Prostate gland (tissue), 2 donors: ENCODE data around the gene TATDN3. TPM values are rescaled to one million over a fixed set of nuclear protein-coding genes. Genes with fewer than 3 reads are reported as not detected.
"Not testable (repeated sequence)": the region's sequence is repeated elsewhere in the genome, so short reads cannot be mapped to it uniquely, and the experiment has no call there.

Source experiments
- DNase-seq: peaks from one replicate; pipeline ENCODE4 v3.0.0-alpha.2; 2019; ENCODE audit warnings: low spot score
- H3K27ac ChIP-seq, 2 donors: fragments of 200-600 bp; sonication (generic); 2 replicates each; pipeline ENCODE4 v1.5.1; 2017 to 2019
- H3K27me3 ChIP-seq: fragments of 200-600 bp; sonication (generic); replicated peaks from 2 replicates; pipeline ENCODE4 v1.5.1; 2019; ENCODE audit not compliant: insufficient read depth
- H3K36me3 ChIP-seq, 2 donors: fragments of 200-600 bp; sonication (generic); 1 replicate in 1 of 2; 2 replicates in 1 of 2; pipeline versions ENCODE4 v1.5.1 to v1.8.1; 2017 to 2019
- H3K4me1 ChIP-seq: fragments of 200-600 bp; sonication (generic); replicated peaks from 2 replicates; pipeline ENCODE4 v1.5.1; 2019
- H3K4me3 ChIP-seq, 2 donors: fragments of 200-600 bp; sonication (generic); 2 replicates each; pipeline ENCODE4 v1.5.1; 2017 to 2019
- H3K9me3 ChIP-seq: fragments of 200-600 bp; sonication (generic); 2 replicates; pipeline ENCODE4 v1.5.1; 2017
- CTCF ChIP-seq, 4 experiments: fragments of 200-600 bp in 2 of 4; fragments of 450-650 bp in 2 of 4; sonication (generic) in 2 of 4; IDR thresholded peaks; 1 replicate in 3 of 4; 2 replicates in 1 of 4; pipeline ENCODE4 v1.5.1; 2016 to 2019; ENCODE audit warnings: antibody characterized with exemption in 4 of 4, mild to moderate bottlenecking in 2 of 4, moderate library complexity in 2 of 4
- POLR2A ChIP-seq: fragments of 450-650 bp; IDR thresholded peaks from one replicate; pipeline ENCODE4 v1.6.1; 2016; ENCODE audit warnings: antibody characterized with exemption, mild to moderate bottlenecking
- POLR2AphosphoS5 ChIP-seq: sonication (generic); formaldehyde crosslinking; IDR thresholded peaks from one replicate; pipeline ENCODE4 v1.6.1; 2017; ENCODE audit warnings: antibody characterized with exemption
- WGBS: methylation state at CpG from one replicate; pipeline ENCODE4 v1.1.5; 2018; 5-methylcytosine and 5-hydroxymethylcytosine counted together
- intact Hi-C: fragments of 100-400 bp; cut with DNase I; formaldehyde crosslinking; loops from one replicate; pipeline ENCODE4 v1.14.2; 2022
- total RNA-seq, 2 donors: library from RNA; depleted of rRNA; stranded (reverse); fragments of >200 nt; gene quantifications; one replicate each; pipeline ENCODE4 v1.1.0, GENCODE V29; 2016

The TATDN3 gene
- total RNA-seq, 2 donors from 2014 or later, result 9.0 to 10.2 TPM

- H3K27ac ChIP-seq, result no peak overlapping the region
- no peaks in the 10 kb centered on the region for H3K4me1 ChIP-seq
- no peak overlapping the region for H3K4me3 ChIP-seq
- no peaks in the 10 kb centered on the region for H3K9me3 ChIP-seq
- intact Hi-C loops, result no loop called here
- H3K27me3 ChIP-seq, result no peaks in the 10 kb centered on the region
- WGBS, result 95% methylated on average over 6 of the region's 6 CpGs
- no peaks in the 10 kb centered on the region for H3K36me3 ChIP-seq
- TF ChIP-seq POLR2AphosphoS5 (no peak), CTCF (IDR thresholded peaks at IDR 0.05) (no peak), POLR2A (no peak)
- no peak for DNase-seq
These were observed 34.2 kb downstream of the TATDN3 start for GRCh38 chr1:212825798-212826452.

- Histone ChIP-seq H3K4me3 (no peak overlapping the region), H3K36me3 (no peaks in the 10 kb centered on the region), H3K4me1 (no peaks in the 10 kb centered on the region), H3K9me3 (no peaks in the 10 kb centered on the region), H3K27ac (no peak overlapping the region), H3K27me3 (no peaks in the 10 kb centered on the region)
- DNase-seq, result no peak
- whole genome bisulfite sequencing, result 96% methylated on average over 4 of the region's 4 CpGs
- no peak for TF ChIP-seq CTCF (IDR thresholded peaks at IDR 0.05)
- TF ChIP-seq POLR2AphosphoS5, result no peak
- no peak for TF ChIP-seq POLR2A
- intact Hi-C loops, result no loop called here
These were observed 35.6 kb downstream of the TATDN3 start for GRCh38 chr1:212827171-212827776.

GRCh38 chr1:212827831-212828278, 36.2 kb downstream of the TATDN3 start:
- H3K36me3 ChIP-seq, result no peaks in the 10 kb centered on the region
- H3K27me3 ChIP-seq, result no peaks in the 10 kb centered on the region
- 60% methylated on average over 5 of the region's 5 CpGs for WGBS
- DNase-seq, result no peak
- TF ChIP-seq POLR2AphosphoS5 (no peak), POLR2A (no peak), CTCF (IDR thresholded peaks at IDR 0.05) (no peak)
- no peaks in the 10 kb centered on the region for H3K9me3 ChIP-seq
- no peaks in the 10 kb centered on the region for H3K4me1 ChIP-seq
- intact Hi-C loops, result no loop called here
- no peak overlapping the region for H3K4me3 ChIP-seq
- H3K27ac ChIP-seq, result no peak overlapping the region

GRCh38 chr1:212828395-212828794, 36.7 kb downstream of the TATDN3 start:
- H3K9me3 ChIP-seq, result no peaks in the 10 kb centered on the region
- TF ChIP-seq POLR2A, result no peak
- TF ChIP-seq CTCF (IDR thresholded peaks at IDR 0.05), result no peak
- TF ChIP-seq POLR2AphosphoS5, result no peak
- H3K27me3 ChIP-seq, result no peaks in the 10 kb centered on the region
- no peak overlapping the region for H3K4me3 ChIP-seq
- 82% methylated on average over 2 of the region's 2 CpGs for WGBS
- H3K36me3 ChIP-seq, result no peaks in the 10 kb centered on the region
- intact Hi-C loops, result no loop called here
- H3K27ac ChIP-seq, result no peak overlapping the region
- no peak for DNase-seq
- no peaks in the 10 kb centered on the region for H3K4me1 ChIP-seq

GRCh38 chr1:212833211-212834207, 41.8 kb downstream of the TATDN3 start:
- WGBS, result 83% methylated on average over 8 of the region's 8 CpGs
- H3K27ac ChIP-seq, H3K36me3 ChIP-seq, H3K27me3 ChIP-seq, H3K4me3 ChIP-seq, DNase-seq, intact Hi-C loops, H3K9me3 ChIP-seq, H3K4me1 ChIP-seq: not testable (repeated sequence)
